HCT116 (cell line): ENCODE data around the gene CXCR6. TPM values are rescaled to one million over a fixed set of nuclear protein-coding genes. Genes with fewer than 3 reads are reported as not detected.

Experiments used
- ATAC-seq: fragments of 200-7000 bp; cut with Tn5 transposase; 2 replicates; pipeline ENCODE4 v1.9.1; 2020; ENCODE audit warnings: mild to moderate bottlenecking, moderate library complexity
- BruUV-seq: library from RNA; stranded (reverse); fragments of 400-500 nt; replicated peaks from 2 replicates; lab custom pipeline; 2021; lab: Mats Ljungman, UMichigan
- CTCF ChIA-PET: fragments of 300-600 bp; sonication (Branson Sonifier 250); formaldehyde crosslinking; loops from one replicate; lab custom pipeline; 2021; ENCODE audit warnings: antibody characterized with exemption; lab: Charles Lee
- POLR2A ChIA-PET: fragments of 300-600, 350-600 bp; sonication (Branson Sonifier 250); formaldehyde crosslinking; loops from one replicate; lab custom pipeline; 2021; ENCODE audit warnings: antibody characterized with exemption; lab: Charles Lee
- RAD21 ChIA-PET, 2 experiments: fragments of 300-600 bp; sonication (Branson Sonifier 250); formaldehyde crosslinking; loops; one replicate each; lab custom pipeline; 2023; ENCODE audit warnings: low total read pairs in 2 of 2; ENCODE audit not compliant: uncharacterized antibody in 2 of 2, unreplicated experiment in 2 of 2, low non-redundant PET in 1 of 2; lab: Charles Lee
- DNase-seq: peaks from one replicate; pipeline ENCODE4 v3.0.0-alpha.2; 2010; ENCODE audit warnings: low read depth, low spot score
- H2AFZ ChIP-seq: fragments of 200-600 bp; shearing (Covaris generic), sonication (generic); 2 replicates; pipeline ENCODE4 v1.6.1; 2017; ENCODE audit warnings: low read depth, mixed run types, mixed read lengths, antibody characterized with exemption, low read length; ENCODE audit not compliant: poor library complexity, severe bottlenecking
- H3K27ac ChIP-seq: 2 replicates; pipeline ENCODE4 v1.5.1; 2012; ENCODE audit warnings: low read depth, low read length
- H3K27me3 ChIP-seq: fragments of 200-600 bp; sonication (generic); 2 replicates; pipeline ENCODE4 v1.6.1; 2016; ENCODE audit warnings: mixed run types, low read length, mixed read lengths; ENCODE audit not compliant: insufficient read depth
- H3K36me3 ChIP-seq, 2 experiments: fragments of 200-500 bp in 1 of 2; fragments of 200-600 bp in 1 of 2; sonication (Bioruptor generic) in 1 of 2; sonication (generic) in 1 of 2; 2 replicates each; pipeline versions ENCODE4 v1.5.1 to v1.6.1; 2014 to 2016; ENCODE audit warnings: low read length in 2 of 2, inconsistent platforms in 1 of 2, mixed read lengths in 1 of 2, mixed run types in 1 of 2; ENCODE audit not compliant: insufficient read depth in 2 of 2, control insufficient read depth in 1 of 2
- H3K4me1 ChIP-seq, 2 experiments: fragments of 200-600 bp in 1 of 2; sonication (generic) in 1 of 2; 2 replicates each; pipeline versions ENCODE4 v1.5.1 to v1.6.1; 2012 to 2017; ENCODE audit warnings: low read length in 2 of 2, inconsistent platforms in 1 of 2, mild to moderate bottlenecking in 1 of 2, mixed read lengths in 1 of 2, mixed run types in 1 of 2, moderate library complexity in 1 of 2; ENCODE audit not compliant: insufficient read depth in 2 of 2, control insufficient read depth in 1 of 2
- H3K4me2 ChIP-seq: fragments of 200-600 bp; sonication (generic); 2 replicates; pipeline ENCODE4 v1.6.1; 2017; ENCODE audit warnings: mixed run types, low read length, mixed read lengths
- H3K4me3 ChIP-seq, 2 experiments: fragments of 200-600 bp in 1 of 2; sonication (generic) in 1 of 2; replicated peaks in 1 of 2; 2 replicates each; pipeline ENCODE4 v1.5.1; 2011 to 2016; ENCODE audit warnings: low read length in 2 of 2, control low read depth in 1 of 2, low read depth in 1 of 2, mild to moderate bottlenecking in 1 of 2, mixed read lengths in 1 of 2, mixed run types in 1 of 2
- H3K79me2 ChIP-seq: fragments of 200-600 bp; sonication (generic); 2 replicates; pipeline ENCODE4 v1.6.1; 2017; ENCODE audit warnings: mild to moderate bottlenecking, mixed run types, low read length, moderate library complexity, mixed read lengths; ENCODE audit not compliant: insufficient read depth
- H3K9ac ChIP-seq: fragments of 200-600 bp; sonication (generic); 2 replicates; pipeline ENCODE4 v1.6.1; 2016; ENCODE audit warnings: low read length, mixed read lengths
- H3K9me2 ChIP-seq: fragments of 200-600 bp; sonication (generic), shearing (Covaris generic); 2 replicates; pipeline ENCODE4 v1.6.1; 2017; ENCODE audit warnings: mixed run types, mild to moderate bottlenecking, moderate library complexity; ENCODE audit not compliant: insufficient read depth
- H3K9me3 ChIP-seq, 2 experiments: fragments of 200-500 bp in 1 of 2; fragments of 200-600 bp in 1 of 2; sonication (Bioruptor generic) in 1 of 2; sonication (generic) in 1 of 2; 2 replicates each; pipeline ENCODE4 v1.6.1; 2014 to 2017; ENCODE audit warnings: low read length in 2 of 2, mixed read lengths in 2 of 2, inconsistent platforms in 1 of 2, low read depth in 1 of 2, mild to moderate bottlenecking in 1 of 2, mixed run types in 1 of 2, moderate library complexity in 1 of 2; ENCODE audit not compliant: control insufficient read depth in 1 of 2, insufficient read depth in 1 of 2
- H4K20me1 ChIP-seq: fragments of 200-600 bp; sonication (generic), shearing (Covaris generic); 2 replicates; pipeline ENCODE4 v1.6.1; 2017; ENCODE audit warnings: mixed run types, mild to moderate bottlenecking, moderate library complexity; ENCODE audit not compliant: insufficient read depth
- CTCF ChIP-seq, 3 experiments: fragments of 200-600 bp in 1 of 3; sonication (generic) in 1 of 3; IDR thresholded peaks in 2 of 3; conservative IDR thresholded peaks in 1 of 3; 2 replicates each; pipeline ENCODE4 v1.5.1; 2012 to 2017; ENCODE audit warnings: low read depth in 2 of 3, low read length in 2 of 3, antibody characterized with exemption in 1 of 3, borderline replicate concordance in 1 of 3, control low read depth in 1 of 3, mild to moderate bottlenecking in 1 of 3, mixed read lengths in 1 of 3, mixed run types in 1 of 3, moderate library complexity in 1 of 3; ENCODE audit not compliant: insufficient read depth in 1 of 3
- EGR1 ChIP-seq: IDR thresholded peaks from 2 replicates; pipeline ENCODE4 v1.6.1; 2012; ENCODE audit warnings: low read depth
- ELF1 ChIP-seq: IDR thresholded peaks from 2 replicates; pipeline ENCODE4 v1.6.1; 2012; ENCODE audit warnings: low read depth, borderline replicate concordance
- EZH2phosphoT487 ChIP-seq: fragments of 200-600 bp; IDR thresholded peaks from 2 replicates; pipeline ENCODE4 v1.6.1; 2018; ENCODE audit warnings: antibody characterized with exemption, borderline replicate concordance
- FOSL1 ChIP-seq: IDR thresholded peaks from 2 replicates; pipeline ENCODE4 v1.6.1; 2012; ENCODE audit warnings: low read depth
- JUND ChIP-seq: IDR thresholded peaks from 2 replicates; pipeline ENCODE4 v1.6.1; 2012
- MAX ChIP-seq: IDR thresholded peaks from 2 replicates; pipeline ENCODE4 v1.6.1; 2012
- POLR2A ChIP-seq: IDR thresholded peaks from 2 replicates; pipeline ENCODE4 v1.7.0; 2011; ENCODE audit warnings: borderline replicate concordance; ENCODE audit not compliant: insufficient read depth, insufficient read length; ENCODE audit errors: extremely low read depth
- REST ChIP-seq: IDR thresholded peaks from 2 replicates; pipeline ENCODE4 v1.6.1; 2012; ENCODE audit warnings: low read depth
- SIN3A ChIP-seq: IDR thresholded peaks from 2 replicates; pipeline ENCODE4 v1.6.1; 2012; ENCODE audit warnings: low read depth
- SP1 ChIP-seq: IDR thresholded peaks from 2 replicates; pipeline ENCODE4 v1.6.1; 2012; ENCODE audit warnings: low read depth
- YY1 ChIP-seq: IDR thresholded peaks from 2 replicates; pipeline ENCODE4 v1.6.1; 2011; ENCODE audit warnings: low read length, low read depth, moderate library complexity, mild to moderate bottlenecking; ENCODE audit not compliant: insufficient replicate concordance; ENCODE audit errors: extremely low read depth
- intact Hi-C: fragments of 100-400 bp; cut with micrococcal nuclease; formaldehyde crosslinking; loops from 2 replicates; pipeline ENCODE4 v1.10.0; 2022
- total RNA-seq: library from RNA; stranded (reverse); gene quantifications from one replicate; pipeline ENCODE4 v1.2.1, GENCODE V29; 2021; ENCODE audit not compliant: unreplicated experiment

Gene CXCR6
- total RNA-seq, 1 experiment from 2014 or later = not detected

GRCh38 chr3:45931496-45931895, 11.8 kb upstream of the CXCR6 start:
- H3K4me3 ChIP-seq = no peak overlapping the region
- H3K79me2 ChIP-seq = no peaks in the 10 kb centered on the region
- H3K9me3 ChIP-seq = no peaks in the 10 kb centered on the region
- BruUV-seq = no TSS peak
- H4K20me1 ChIP-seq = no peaks in the 10 kb centered on the region
- no peak for ATAC-seq
- no peaks in the 10 kb centered on the region for H3K4me1 ChIP-seq
- ChIA-PET POLR2A (no interaction called here), CTCF (interaction anchor here (0.8 to 1.1 kb wide), 2 partner anchors 148 to 420 kb away, joined by 3 read pairs; no protein-coding TSS in a partner anchor), RAD21 (no interaction called here)
- no peak for DNase-seq
- H3K27ac ChIP-seq = no peak overlapping the region
- no peaks in the 10 kb centered on the region for H3K9me2 ChIP-seq
- H3K4me2 ChIP-seq = no peak overlapping the region
- no peak overlapping the region for H3K9ac ChIP-seq
- H3K27me3 ChIP-seq = no peaks in the 10 kb centered on the region
- H2AFZ ChIP-seq = no peak overlapping the region
- H3K36me3 ChIP-seq = peaks cover 28 to 29% of the 10 kb centered on the region in 2 experiments; a peak in 3 of 4 replicates
- intact Hi-C loops = loop anchor here (10.0 kb wide), 1 partner anchor 283 kb away; no protein-coding TSS in a partner anchor
- TF ChIP-seq FOSL1 = no peak
- TF ChIP-seq JUND = no peak
- TF ChIP-seq SIN3A = no peak
- no peak for TF ChIP-seq POLR2A
- no peak for TF ChIP-seq CTCF (IDR thresholded peaks at IDR 0.05 in 2 of 3, conservative IDR thresholded peaks at IDR 0.05 in 1 of 3; ENCODE audit: borderline replicate concordance in 1 of 3, insufficient read depth in 1 of 3, low read depth in 2 of 3, low read length in 2 of 3)
- no peak for TF ChIP-seq MAX
- TF ChIP-seq YY1 = no peak
- no peak for TF ChIP-seq REST
- no peak for TF ChIP-seq SP1
- TF ChIP-seq ELF1 = no peak
- TF ChIP-seq EZH2phosphoT487 = no peak
- no peak for TF ChIP-seq EGR1
